ENCODE measurements around the gene KPNB1.

KPNB1 gene

DNA sequence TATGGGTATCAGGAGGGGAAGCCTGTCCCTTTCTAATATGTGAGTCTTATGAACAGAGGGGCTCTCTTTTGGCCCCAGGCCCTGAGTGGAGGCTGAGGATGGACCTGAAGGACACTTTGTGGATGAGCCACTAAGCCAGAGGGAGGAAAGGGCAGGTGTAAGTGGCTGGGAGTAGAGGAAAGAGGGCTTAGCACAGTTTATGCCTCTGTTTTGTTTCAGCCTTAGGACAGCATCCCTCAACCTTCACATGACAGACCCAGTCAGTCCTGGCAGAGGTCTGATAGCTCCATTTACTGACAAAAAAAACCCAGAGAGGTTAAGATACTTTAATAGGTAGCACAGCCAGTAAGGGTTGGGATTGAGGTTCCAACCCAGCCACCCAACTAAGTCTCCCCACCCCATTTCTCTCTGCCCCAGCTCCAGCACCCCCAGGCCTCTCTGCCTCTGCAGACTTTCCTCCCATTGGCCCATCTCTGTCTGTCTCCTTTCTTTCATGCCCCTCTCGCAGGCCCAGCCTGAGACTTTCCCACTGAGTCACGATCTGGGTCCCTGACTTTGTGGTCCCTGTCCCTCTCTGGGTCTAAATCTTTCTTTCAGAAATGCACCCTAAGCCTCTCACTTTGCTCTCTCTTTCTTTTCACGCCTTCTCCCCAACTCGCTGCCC lies 78.6 kb downstream of the KPNB1 start:
- no peak for DNase-seq (ENCODE audit: low read depth in 1 of 2, low spot score in 1 of 2)

DNA sequence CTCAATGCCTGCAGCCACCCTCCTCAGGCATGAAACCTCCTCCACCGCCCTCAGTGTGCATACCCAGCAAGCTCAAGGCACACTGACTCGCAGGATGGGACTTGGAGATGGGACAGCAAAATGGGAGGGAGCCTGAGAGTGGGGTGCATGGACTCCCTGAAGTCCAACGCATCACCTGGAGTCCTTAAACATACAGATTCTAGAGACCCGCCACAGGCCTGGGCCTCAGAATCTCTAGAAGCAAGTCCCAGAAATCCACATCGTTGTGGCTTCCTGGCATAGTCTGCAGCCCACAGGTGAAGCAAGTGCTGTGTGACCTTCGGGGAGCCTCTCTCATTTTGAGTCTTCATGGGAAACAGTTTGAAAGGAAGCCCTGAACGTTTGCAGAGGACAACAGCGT lies 79.8 kb downstream of the KPNB1 start:
- DNase-seq (ENCODE audit: low read depth in 1 of 2, low spot score in 1 of 2), result no peak

DNA sequence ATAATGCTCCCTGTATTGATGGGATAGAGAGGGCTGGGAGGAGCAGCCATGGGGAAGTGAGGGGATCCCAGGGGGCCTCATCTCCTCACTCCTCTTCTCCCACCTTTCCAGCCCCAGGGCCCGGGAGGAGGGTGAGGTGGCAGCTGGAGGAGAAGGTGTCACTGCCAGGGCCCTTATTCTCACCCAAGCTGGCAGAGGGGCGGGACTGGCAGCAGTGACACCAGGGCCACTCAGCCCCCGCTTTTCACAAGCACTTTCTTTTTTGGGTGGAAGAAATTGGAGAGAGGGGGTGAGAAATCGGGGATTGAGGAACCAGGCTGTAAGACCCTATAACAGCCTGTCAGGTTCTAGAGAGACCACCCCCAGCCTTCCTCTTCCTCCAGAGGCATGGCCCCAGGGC lies 81.0 kb downstream of the KPNB1 start:
- no peak for DNase-seq (ENCODE audit: low read depth in 1 of 2, low spot score in 1 of 2)

DNA sequence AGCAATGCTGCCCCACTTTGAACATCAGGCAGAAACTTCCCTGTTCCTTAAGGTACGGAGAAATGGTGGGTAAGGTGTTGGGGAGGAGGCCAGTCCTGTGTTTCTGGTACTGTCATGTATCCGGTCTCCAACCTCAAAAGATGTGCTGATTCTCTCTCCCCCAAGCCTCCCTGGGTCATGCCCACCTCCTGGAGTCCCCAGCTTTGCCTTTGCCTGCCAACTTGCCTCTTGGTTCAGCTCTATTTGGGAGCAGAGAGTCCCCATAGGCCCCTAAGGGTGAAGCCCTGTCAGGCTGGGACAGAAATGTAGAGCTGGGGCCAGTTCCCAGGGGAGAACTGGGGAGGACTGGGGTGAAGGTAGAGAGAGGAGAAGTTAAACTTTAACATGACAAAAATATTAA lies 81.7 kb downstream of the KPNB1 start:
- no peak for DNase-seq (ENCODE audit: low read depth in 1 of 2, low spot score in 1 of 2)

DNA sequence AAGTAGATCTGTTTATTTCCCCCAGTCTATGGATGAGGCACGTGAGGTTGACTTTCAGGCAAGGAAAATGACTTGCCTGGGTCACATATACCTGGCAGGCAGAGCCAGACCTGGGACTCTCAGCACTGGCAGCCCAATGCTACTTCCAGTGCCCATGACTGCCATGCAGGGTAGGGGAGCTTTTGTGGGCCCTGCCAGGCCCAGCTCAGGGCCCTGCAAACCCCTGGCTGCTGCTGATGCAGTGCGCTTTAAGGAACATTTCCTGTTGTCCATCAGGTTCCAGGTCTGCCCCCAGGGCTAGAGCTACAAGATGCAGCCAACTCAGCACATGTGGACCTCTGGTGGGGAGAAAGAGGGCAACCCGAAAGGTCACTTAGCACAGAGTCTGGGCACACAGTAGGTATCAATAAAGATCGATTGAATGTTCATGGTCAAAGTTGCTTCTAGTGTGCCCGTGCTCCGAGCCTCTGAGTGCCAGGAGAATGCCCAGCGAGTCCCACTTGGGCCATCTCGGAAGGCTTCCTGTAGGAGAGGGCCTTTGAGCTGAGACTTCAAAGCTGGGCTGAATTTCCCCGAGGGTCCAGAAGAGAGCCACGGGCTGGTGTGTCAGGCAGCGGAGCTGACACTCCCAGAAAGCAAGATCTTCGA lies 82.8 kb downstream of the KPNB1 start:
- DNase-seq (ENCODE audit: low read depth in 1 of 2, low spot score in 1 of 2), result no peak

DNA sequence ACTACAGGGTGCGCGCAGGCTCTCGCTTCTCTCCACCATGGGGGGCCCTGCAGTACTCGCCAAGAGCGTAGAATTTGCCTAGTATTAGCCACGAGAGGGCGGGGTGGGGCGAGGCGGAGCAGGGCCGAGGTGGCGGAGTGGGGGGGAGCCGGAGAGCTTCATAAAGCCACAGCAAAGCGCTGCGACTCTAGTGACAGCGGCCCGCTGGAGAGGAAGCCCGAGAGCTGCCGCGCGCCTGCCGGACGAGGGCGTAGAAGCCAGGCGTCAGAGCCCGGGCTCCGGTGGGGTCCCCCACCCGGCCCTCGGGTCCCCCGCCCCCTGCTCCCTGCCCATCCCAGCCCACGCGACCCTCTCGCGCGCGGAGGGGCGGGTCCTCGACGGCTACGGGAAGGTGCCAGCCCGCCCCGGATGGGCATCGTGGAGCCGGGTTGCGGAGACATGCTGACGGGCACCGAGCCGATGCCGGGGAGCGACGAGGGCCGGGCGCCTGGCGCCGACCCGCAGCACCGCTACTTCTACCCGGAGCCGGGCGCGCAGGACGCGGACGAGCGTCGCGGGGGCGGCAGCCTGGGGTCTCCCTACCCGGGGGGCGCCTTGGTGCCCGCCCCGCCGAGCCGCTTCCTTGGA lies 83.4 kb downstream of the KPNB1 start, which contains the start of gene TBX21:
TSS of gene TBX21 (plus strand) at position 190 of the 627 bp plus-strand sequence. CDS start at position 409, 219 bp downstream.
- DNase-seq (ENCODE audit: low read depth in 1 of 2, low spot score in 1 of 2), result peak; percentile 79 to 86

DNA sequence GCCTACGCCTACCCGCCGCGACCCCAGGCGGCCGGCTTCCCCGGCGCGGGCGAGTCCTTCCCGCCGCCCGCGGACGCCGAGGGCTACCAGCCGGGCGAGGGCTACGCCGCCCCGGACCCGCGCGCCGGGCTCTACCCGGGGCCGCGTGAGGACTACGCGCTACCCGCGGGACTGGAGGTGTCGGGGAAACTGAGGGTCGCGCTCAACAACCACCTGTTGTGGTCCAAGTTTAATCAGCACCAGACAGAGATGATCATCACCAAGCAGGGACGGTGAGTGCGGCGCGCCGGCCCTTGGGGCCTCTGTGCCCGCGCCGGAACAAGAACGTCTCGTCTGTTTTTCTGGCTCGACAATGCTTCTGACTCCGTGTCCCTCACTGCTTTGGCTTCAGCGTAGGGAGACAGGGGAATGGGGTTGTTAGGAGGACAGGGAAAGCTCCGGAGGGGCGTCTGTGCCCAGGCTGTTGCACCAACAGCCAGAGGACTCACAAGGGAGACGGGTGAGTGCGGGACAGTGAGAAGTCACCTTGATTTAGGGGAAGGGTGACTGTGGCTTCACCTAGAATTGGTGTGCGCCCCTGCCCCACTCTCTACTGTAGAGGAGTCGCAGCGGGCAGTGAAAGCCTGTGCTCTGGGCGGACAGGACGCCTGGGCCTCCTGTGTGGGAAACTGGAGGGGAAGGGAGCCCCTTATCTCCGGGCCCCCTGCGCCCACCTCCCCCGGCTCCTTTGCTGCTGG lies 84.1 kb downstream of the KPNB1 start:
- DNase-seq (ENCODE audit: low read depth in 1 of 2, low spot score in 1 of 2), result no peak

DNA sequence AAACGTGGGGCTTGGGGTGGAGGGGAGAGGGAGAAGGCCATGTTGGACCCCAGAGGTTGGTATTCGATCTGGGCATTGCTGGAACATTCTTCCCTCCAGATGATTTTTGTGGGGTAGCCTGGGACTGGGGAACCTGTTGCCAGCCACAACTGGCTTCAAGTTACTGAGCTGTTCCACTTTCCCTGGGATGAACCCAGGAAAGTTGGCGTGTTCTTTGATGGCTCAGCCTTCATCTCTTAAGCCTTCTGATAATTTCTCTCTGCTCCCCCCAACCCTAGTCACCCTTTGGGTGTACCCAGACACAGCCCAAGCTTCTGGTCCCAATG lies 85.4 kb downstream of the KPNB1 start:
- no peak for DNase-seq (ENCODE audit: low read depth in 1 of 2, low spot score in 1 of 2)
